ENCODE results near the gene ERF.

DNA sequence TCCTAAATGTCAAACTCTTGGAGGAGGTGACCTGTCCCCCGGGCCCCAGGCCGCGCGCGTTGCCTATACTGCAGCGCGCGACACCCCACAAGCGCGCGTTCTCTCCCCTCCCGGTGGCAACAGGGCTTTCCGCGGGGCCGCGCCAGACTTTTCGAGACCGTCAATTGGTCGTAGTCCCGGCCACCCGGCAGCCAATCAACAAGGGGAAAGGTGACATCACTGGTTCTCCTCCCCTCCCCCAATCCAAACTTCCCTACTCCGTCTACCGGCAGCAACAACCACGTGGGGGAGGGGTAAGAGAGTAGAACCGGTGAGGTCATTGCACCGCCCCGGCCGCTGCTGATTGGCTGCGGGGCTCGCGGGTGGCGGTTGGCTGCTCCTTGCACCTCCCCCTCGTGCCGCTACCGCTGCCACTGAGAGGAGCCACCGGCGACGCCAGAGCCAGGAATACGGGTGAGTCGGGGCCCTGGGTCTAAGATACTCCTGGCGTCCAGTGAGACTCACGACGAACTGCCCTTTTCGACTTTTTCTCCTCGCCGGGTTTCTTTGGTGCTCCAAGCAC, 13.3 kb upstream of the ERF start:
- TF ChIP-seq, protein P1, sequence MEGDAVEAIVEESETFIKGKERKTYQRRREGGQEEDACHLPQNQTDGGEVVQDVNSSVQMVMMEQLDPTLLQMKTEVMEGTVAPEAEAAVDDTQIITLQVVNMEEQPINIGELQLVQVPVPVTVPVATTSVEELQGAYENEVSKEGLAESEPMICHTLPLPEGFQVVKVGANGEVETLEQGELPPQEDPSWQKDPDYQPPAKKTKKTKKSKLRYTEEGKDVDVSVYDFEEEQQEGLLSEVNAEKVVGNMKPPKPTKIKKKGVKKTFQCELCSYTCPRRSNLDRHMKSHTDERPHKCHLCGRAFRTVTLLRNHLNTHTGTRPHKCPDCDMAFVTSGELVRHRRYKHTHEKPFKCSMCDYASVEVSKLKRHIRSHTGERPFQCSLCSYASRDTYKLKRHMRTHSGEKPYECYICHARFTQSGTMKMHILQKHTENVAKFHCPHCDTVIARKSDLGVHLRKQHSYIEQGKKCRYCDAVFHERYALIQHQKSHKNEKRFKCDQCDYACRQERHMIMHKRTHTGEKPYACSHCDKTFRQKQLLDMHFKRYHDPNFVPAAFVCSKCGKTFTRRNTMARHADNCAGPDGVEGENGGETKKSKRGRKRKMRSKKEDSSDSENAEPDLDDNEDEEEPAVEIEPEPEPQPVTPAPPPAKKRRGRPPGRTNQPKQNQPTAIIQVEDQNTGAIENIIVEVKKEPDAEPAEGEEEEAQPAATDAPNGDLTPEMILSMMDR (IDR thresholded peaks at IDR 0.05; ENCODE audit: low read length) = no peak
- no peak for TF ChIP-seq EZH2 (IDR thresholded peaks at IDR 0.05; ENCODE audit: borderline replicate concordance, low read length)
